KMS-11 (cell line): Measurements from ENCODE around the gene AATF.

Experiments
- H2AFZ ChIP-seq: fragments of 200-600 bp; sonication (generic); 2 replicates; pipeline ENCODE4 v1.6.1; 2016; ENCODE audit warnings: antibody characterized with exemption, mixed run types, low read depth
- H3K27ac ChIP-seq: fragments of 200-600 bp; sonication (generic); 2 replicates; pipeline ENCODE4 v1.6.1; 2016; ENCODE audit warnings: mild to moderate bottlenecking, mixed run types
- H3K27me3 ChIP-seq: fragments of 200-600 bp; sonication (generic); 2 replicates; pipeline ENCODE4 v1.6.1; 2017; ENCODE audit warnings: mild to moderate bottlenecking, low read depth, mixed run types, moderate library complexity; ENCODE audit not compliant: insufficient read depth
- H3K36me3 ChIP-seq: fragments of 200-600 bp; sonication (generic); 2 replicates; pipeline ENCODE4 v1.6.1; 2017; ENCODE audit warnings: mild to moderate bottlenecking, mixed run types; ENCODE audit not compliant: insufficient read depth
- H3K4me1 ChIP-seq: fragments of 200-600 bp; sonication (generic); 2 replicates; pipeline ENCODE4 v1.6.1; 2016; ENCODE audit warnings: mild to moderate bottlenecking, low read depth, mixed run types; ENCODE audit not compliant: poor library complexity, severe bottlenecking
- H3K4me2 ChIP-seq: fragments of 200-600 bp; sonication (generic); 2 replicates; pipeline ENCODE4 v1.7.0; 2016; ENCODE audit warnings: mild to moderate bottlenecking, mixed run types
- H3K4me3 ChIP-seq: fragments of 200-600 bp; sonication (generic); IDR thresholded peaks from 2 replicates; pipeline ENCODE4 v1.6.1; 2017; ENCODE audit warnings: low read depth, low read length, mixed read lengths; ENCODE audit not compliant: insufficient read depth
- H3K79me2 ChIP-seq: fragments of 200-600 bp; sonication (generic); 2 replicates; pipeline ENCODE4 v1.6.1; 2016; ENCODE audit warnings: low read depth, mixed run types; ENCODE audit not compliant: insufficient read depth
- H3K9ac ChIP-seq: fragments of 200-600 bp; sonication (generic); 2 replicates; pipeline ENCODE4 v1.6.1; 2016; ENCODE audit warnings: mild to moderate bottlenecking, mixed run types
- H4K20me1 ChIP-seq: fragments of 200-600 bp; sonication (generic); 2 replicates; pipeline ENCODE4 v1.6.1; 2016; ENCODE audit warnings: mild to moderate bottlenecking, mixed run types; ENCODE audit not compliant: insufficient read depth
- CTCF ChIP-seq: fragments of 200-600 bp; sonication (generic); conservative IDR thresholded peaks from 2 replicates; pipeline ENCODE4 v1.6.1; 2017; ENCODE audit warnings: low read depth, mild to moderate bottlenecking, antibody characterized with exemption, low read length, moderate library complexity, mixed read lengths

Gene AATF

GRCh38 chr17:36922175-36922574 lies 26.6 kb upstream of the AATF start:
- H3K4me2 ChIP-seq = no peak overlapping the region
- no peak overlapping the region for H3K4me3 ChIP-seq
- no peak overlapping the region for H3K9ac ChIP-seq
- no peak overlapping the region for H2AFZ ChIP-seq
- H3K27ac ChIP-seq = no peak overlapping the region
- TF ChIP-seq CTCF = no peak
- H3K27me3 ChIP-seq = no peaks in the 10 kb centered on the region
- no peaks in the 10 kb centered on the region for H3K79me2 ChIP-seq
- H3K36me3 ChIP-seq = no peaks in the 10 kb centered on the region
- H3K4me1 ChIP-seq = no peaks in the 10 kb centered on the region
- H4K20me1 ChIP-seq = no peaks in the 10 kb centered on the region

- Histone ChIP-seq H3K4me2 (no peak overlapping the region), H3K27ac (no peak overlapping the region), H3K4me1 (no peaks in the 10 kb centered on the region), H4K20me1 (no peaks in the 10 kb centered on the region), H3K36me3 (no peaks in the 10 kb centered on the region), H3K27me3 (no peaks in the 10 kb centered on the region), H2AFZ (no peak overlapping the region), H3K9ac (no peak overlapping the region), H3K4me3 (no peak overlapping the region), H3K79me2 (no peaks in the 10 kb centered on the region)
- no peak for TF ChIP-seq CTCF
Measured at GRCh38 chr17:36923814-36924221, 24.9 kb upstream of the AATF start.

- no peak overlapping the region for H2AFZ ChIP-seq
- no peak overlapping the region for H3K4me2 ChIP-seq
- H3K36me3 ChIP-seq = no peaks in the 10 kb centered on the region
- no peaks in the 10 kb centered on the region for H4K20me1 ChIP-seq
- no peak overlapping the region for H3K4me3 ChIP-seq
- no peaks in the 10 kb centered on the region for H3K27me3 ChIP-seq
- no peak overlapping the region for H3K9ac ChIP-seq
- H3K79me2 ChIP-seq = no peaks in the 10 kb centered on the region
- H3K27ac ChIP-seq = no peak overlapping the region
- TF ChIP-seq CTCF = no peak
- peaks cover under 1% of the 10 kb centered on the region for H3K4me1 ChIP-seq
Measured at GRCh38 chr17:36926226-36926625, 22.5 kb upstream of the AATF start.

GRCh38 chr17:36926701-36927100 lies 22.1 kb upstream of the AATF start:
- no peak for TF ChIP-seq CTCF
- no peaks in the 10 kb centered on the region for H3K79me2 ChIP-seq
- no peak overlapping the region for H3K4me3 ChIP-seq
- no peak overlapping the region for H3K9ac ChIP-seq
- peaks cover 5% of the 10 kb centered on the region for H3K4me1 ChIP-seq
- no peak overlapping the region for H2AFZ ChIP-seq
- no peak overlapping the region for H3K27ac ChIP-seq
- H3K27me3 ChIP-seq = no peaks in the 10 kb centered on the region
- H3K4me2 ChIP-seq = no peak overlapping the region
- no peaks in the 10 kb centered on the region for H4K20me1 ChIP-seq
- no peaks in the 10 kb centered on the region for H3K36me3 ChIP-seq
